IMR-90 (cell line): ENCODE measurements around the gene RUNX2. TPM values are rescaled to one million over a fixed set of nuclear protein-coding genes. Genes with fewer than 3 reads are reported as not detected.

Source experiments
- ATAC-seq: fragments of 200-7000 bp; cut with Tn5 transposase; 2 replicates; pipeline ENCODE4 v1.9.1; 2020; ENCODE audit warnings: low read depth, mild to moderate bottlenecking, moderate library complexity
- BruUV-seq: library from RNA; stranded (reverse); fragments of 400-500 nt; replicated peaks from 2 replicates; lab custom pipeline; 2021; lab: Mats Ljungman, UMichigan
- CTCF ChIA-PET: fragments of 300-600 bp; formaldehyde crosslinking; extraction: SDS; loops from one replicate; lab custom pipeline; 2021; ENCODE audit warnings: antibody characterized with exemption; lab: Yijun Ruan, JAX
- POLR2A ChIA-PET: fragments of 300-600 bp; sonication (Branson Sonifier 250); formaldehyde crosslinking; loops from one replicate; lab custom pipeline; 2022; ENCODE audit warnings: antibody characterized with exemption; ENCODE audit not compliant: unreplicated experiment; lab: Charles Lee
- DNase-seq: peaks from one replicate; pipeline ENCODE4 v3.0.0; 2013
- H2AFZ ChIP-seq: replicated peaks from 2 replicates; pipeline ENCODE3; 2013; ENCODE audit warnings: low read length, mild to moderate bottlenecking; ENCODE audit not compliant: poor library complexity
- H2AK5ac ChIP-seq: 2 replicates; pipeline ENCODE4 v1.6.1; 2013; ENCODE audit warnings: low read depth, low read length, inconsistent platforms
- H2AK9ac ChIP-seq: replicated peaks from 2 replicates; pipeline ENCODE3; 2013; ENCODE audit warnings: mild to moderate bottlenecking, low read depth, low read length, moderate library complexity; ENCODE audit not compliant: poor library complexity
- H2BK120ac ChIP-seq: 2 replicates; pipeline ENCODE4 v1.6.1; 2013; ENCODE audit warnings: low read depth, low read length, inconsistent platforms
- H2BK15ac ChIP-seq: 3 replicates; pipeline ENCODE4 v1.6.1; 2013; ENCODE audit warnings: low read depth, low read length, inconsistent platforms
- H2BK20ac ChIP-seq: 2 replicates; pipeline ENCODE4 v1.6.1; 2013; ENCODE audit warnings: low read depth, mild to moderate bottlenecking, inconsistent platforms, low read length, moderate library complexity
- H2BK5ac ChIP-seq: 2 replicates; pipeline ENCODE4 v1.6.1; 2013; ENCODE audit warnings: mild to moderate bottlenecking, low read depth, low read length, inconsistent platforms; ENCODE audit not compliant: poor library complexity, severe bottlenecking
- H3K14ac ChIP-seq: replicated peaks from 2 replicates; pipeline ENCODE4 v1.6.1; 2013; ENCODE audit warnings: low read depth, low read length, inconsistent platforms
- H3K18ac ChIP-seq: 2 replicates; pipeline ENCODE4 v1.6.1; 2013; ENCODE audit warnings: low read depth, low read length, control low read depth
- H3K23ac ChIP-seq: 2 replicates; pipeline ENCODE4 v1.6.1; 2013; ENCODE audit warnings: low read depth, low read length, inconsistent platforms
- H3K27ac ChIP-seq: 2 replicates; pipeline ENCODE4 v1.5.1; 2013; ENCODE audit warnings: mild to moderate bottlenecking, control low read depth, low read length; ENCODE audit not compliant: insufficient read depth
- H3K27me3 ChIP-seq: 2 replicates; pipeline ENCODE4 v1.6.1; 2013; ENCODE audit warnings: low read length; ENCODE audit not compliant: control insufficient read depth, insufficient read depth
- H3K36me3 ChIP-seq: 2 replicates; pipeline ENCODE4 v1.6.1; 2013; ENCODE audit warnings: low read length, mixed read lengths; ENCODE audit not compliant: control insufficient read depth, insufficient read depth
- H3K4ac ChIP-seq: 2 replicates; pipeline ENCODE4 v1.6.1; 2013; ENCODE audit warnings: low read depth, low read length, inconsistent platforms
- H3K4me1 ChIP-seq: 2 replicates; pipeline ENCODE4 v1.6.1; 2013; ENCODE audit warnings: low read length, mixed read lengths; ENCODE audit not compliant: control insufficient read depth, insufficient read depth
- H3K4me2 ChIP-seq: 2 replicates; pipeline ENCODE4 v1.6.1; 2013; ENCODE audit warnings: low read depth, mild to moderate bottlenecking, control low read depth, low read length, moderate library complexity
- H3K4me3 ChIP-seq: 2 replicates; pipeline ENCODE4 v1.5.1; 2013; ENCODE audit warnings: low read depth, mild to moderate bottlenecking, control low read depth, low read length, moderate library complexity; ENCODE audit not compliant: insufficient read depth
- H3K56ac ChIP-seq: 2 replicates; pipeline ENCODE4 v1.6.1; 2013; ENCODE audit warnings: low read length, inconsistent platforms; ENCODE audit not compliant: insufficient read depth; ENCODE audit errors: extremely low read depth
- H3K79me1 ChIP-seq, 2 experiments: 2 replicates each; pipeline ENCODE4 v1.6.1; 2013; ENCODE audit warnings: low read length in 2 of 2, inconsistent platforms in 1 of 2, low read depth in 1 of 2
- H3K9ac ChIP-seq: 2 replicates; pipeline ENCODE4 v1.6.1; 2013; ENCODE audit warnings: low read depth, low read length, control low read depth
- H3K9me1 ChIP-seq: 2 replicates; pipeline ENCODE4 v1.6.1; 2013; ENCODE audit warnings: low read length, inconsistent platforms; ENCODE audit not compliant: insufficient read depth
- H3K9me3 ChIP-seq: 2 replicates; pipeline ENCODE4 v1.6.1; 2013; ENCODE audit warnings: low read length; ENCODE audit not compliant: control insufficient read depth, insufficient read depth
- H4K20me1 ChIP-seq: 2 replicates; pipeline ENCODE4 v1.6.1; 2013; ENCODE audit warnings: low read length, inconsistent platforms; ENCODE audit not compliant: insufficient read depth
- H4K5ac ChIP-seq: 2 replicates; pipeline ENCODE4 v1.6.1; 2013; ENCODE audit warnings: mild to moderate bottlenecking, low read depth, low read length, control low read depth
- H4K8ac ChIP-seq, 2 experiments: 2 replicates each; pipeline ENCODE4 v1.6.1; 2013; ENCODE audit warnings: low read depth in 2 of 2, low read length in 2 of 2, control low read depth in 1 of 2, inconsistent platforms in 1 of 2
- H4K91ac ChIP-seq: 2 replicates; pipeline ENCODE4 v1.6.1; 2013; ENCODE audit warnings: low read depth, low read length, inconsistent platforms; ENCODE audit not compliant: insufficient read depth
- FOS ChIP-seq: fragments of 150-350 bp; IDR thresholded peaks from 2 replicates; pipeline ENCODE4 v1.6.1; 2016; ENCODE audit warnings: low read depth, low read length
- RAD21 ChIP-seq: IDR thresholded peaks from 2 replicates; pipeline ENCODE4 v1.6.1; 2012; ENCODE audit warnings: low read length, improper control_type of control experiment
- RCOR1 ChIP-seq: IDR thresholded peaks from 2 replicates; pipeline ENCODE4 v1.6.1; 2012; ENCODE audit warnings: mild to moderate bottlenecking, low read length, improper control_type of control experiment; ENCODE audit not compliant: insufficient replicate concordance
- USF2 ChIP-seq: fragments of 150-350 bp; IDR thresholded peaks from 2 replicates; pipeline ENCODE4 v1.6.1; 2017; ENCODE audit warnings: mild to moderate bottlenecking, antibody characterized with exemption, low read length, low read depth
- WGBS, 2 experiments: methylation state at CpG; one replicate each; pipeline versions ENCODE4 v1.1.5 to v1.1.7; 2013; ENCODE audit warnings: missing lambda C conversion rate in 2 of 2; ENCODE audit not compliant: insufficient read length in 1 of 2; ENCODE audit errors: extremely low coverage in 2 of 2; 5-methylcytosine and 5-hydroxymethylcytosine counted together
- dilution Hi-C: fragments of 300-500 bp; cut with HindIII; formaldehyde crosslinking; loops from one replicate; pipeline ENCODE4 v1.14.3; 2018; ENCODE audit warnings: low sequenced_read_pairs; ENCODE audit not compliant: unreplicated experiment
- in situ Hi-C: fragments of 300-500 bp; cut with MboI; formaldehyde crosslinking; loops from 3 replicates; pipeline ENCODE4 v1.14.3; 2019; ENCODE audit warnings: low sequenced_read_pairs, inconsistent platforms, mixed read lengths
- intact Hi-C: fragments of 100-400 bp; cut with micrococcal nuclease; formaldehyde crosslinking; loops from 2 replicates; pipeline ENCODE4 v1.10.0; 2022
- polyA plus RNA-seq, 3 experiments: library from polyadenylated mRNA; depleted of rRNA; stranded (reverse); fragments of >200 nt; gene quantifications; 2 replicates each; pipeline ENCODE4 v1.2.3, GENCODE V29; 2012; ENCODE audit warnings: low replicate concordance in 1 of 3
- total RNA-seq: library from RNA; depleted of rRNA; stranded (reverse); fragments of >200 nt; gene quantifications from 2 replicates; pipeline ENCODE4 v1.2.3, GENCODE V29; 2012

Gene RUNX2
- total and polyA plus RNA-seq, 2 of the 4 experiments (the other 2 are of a cell fraction) = 2.3 to 4.7 TPM

- dilution Hi-C loops = no loop called here
Measured at GRCh38 chr6:45441851-45442453, 113.8 kb downstream of the RUNX2 start.

More at GRCh38 chr6:45441851-45442453, 113.8 kb downstream of the RUNX2 start:
- no peak overlapping the region for H2AFZ ChIP-seq
- H3K9ac ChIP-seq = no peak overlapping the region
- peak overlapping the region; percentile 34; the same call in 1 of the 2 replicates for H4K5ac ChIP-seq
- no peak overlapping the region for H2AK9ac ChIP-seq
- no peak overlapping the region for H3K56ac ChIP-seq
- no peak overlapping the region for H3K4me2 ChIP-seq
- peak overlapping the region; percentile 23 for H2BK20ac ChIP-seq
- H3K23ac ChIP-seq = peak overlapping the region; percentile 3; the same call in 1 of the 2 replicates
- peaks cover 26% of the 10 kb centered on the region for H3K4me1 ChIP-seq
- H3K27me3 ChIP-seq = no peaks in the 10 kb centered on the region
- H3K14ac ChIP-seq = 0 out of 2 replicates have a peak overlapping the region, but pooled peaks have one; percentile 15
- peak overlapping the region; percentile 28; the same call in 1 of the 2 replicates for H3K4ac ChIP-seq
- no peak overlapping the region for H3K27ac ChIP-seq
- no peaks in the 10 kb centered on the region for H3K9me3 ChIP-seq
- peaks cover 25 to 62% of the 10 kb centered on the region in 2 experiments for H3K79me1 ChIP-seq
- no peaks in the 10 kb centered on the region for H4K20me1 ChIP-seq
- peaks cover 22% of the 10 kb centered on the region for H3K9me1 ChIP-seq
- peak overlapping the region; percentile 50; the same call in 1 of the 2 replicates for H4K91ac ChIP-seq
- no peak overlapping the region for H2AK5ac ChIP-seq
- H4K8ac ChIP-seq = peak overlapping the region in 1 of 2 experiments; percentile 46; a peak in 2 of 4 replicates
- ATAC-seq = no peak
- H3K4me3 ChIP-seq = no peak overlapping the region
- ChIA-PET POLR2A (no interaction called here), CTCF (no interaction called here)
- 0 out of 3 replicates have a peak overlapping the region, but pooled peaks have one; percentile 29 for H2BK15ac ChIP-seq
- in situ Hi-C loops = no loop called here
- peak overlapping the region; percentile 42; the same call in 1 of the 2 replicates for H3K18ac ChIP-seq
- BruUV-seq = no TSS peak
- intact Hi-C loops = no loop called here
- no peaks in the 10 kb centered on the region for H3K36me3 ChIP-seq
- 100% methylated on average over 1 of the region's 6 CpGs; no CpG with 5 or more reads in 1 of the 2 experiments for WGBS, 2 experiments
- H2BK120ac ChIP-seq = peak overlapping the region; percentile 50
- no peak for TF ChIP-seq RAD21
- TF ChIP-seq USF2 = peak; percentile 22; the same call in 1 of the 2 replicates
- no peak for TF ChIP-seq FOS
- no peak for TF ChIP-seq RCOR1
- H2BK5ac ChIP-seq = no peak overlapping the region
- DNase-seq = peak; percentile 45
